Vein endothelial cell (primary cell): ENCODE measurements around the gene WDR1. TPM values are rescaled to one million over a fixed set of nuclear protein-coding genes. Genes with fewer than 3 reads are reported as not detected.

Experiments used
- small RNA-seq: library from RNA; depleted of rRNA; stranded (forward); fragments of <200 nt; gene quantifications from one replicate; pipeline ENCODE3, GENCODE V24; 2012
- total RNA-seq: library from RNA; depleted of rRNA; stranded (reverse); fragments of >200 nt; gene quantifications from 2 replicates; pipeline ENCODE4 v1.2.3, GENCODE V29; 2012

The WDR1 gene
- total RNA-seq: 478 and 493 TPM in 2 replicates

GRCh38 chr4:10116569-10117358 lies at the start of gene WDR1:
Gene WDR1, minus strand, starts transcription at chr4:10116799. Its CDS starts 133 bp downstream, at chr4:10116666.

Small RNA genes within 50 kb of the gene (small RNA-seq; reads per million reads assigned to genes)
- gene AC093664.1 (not detected), gene MIR3138 (0.74 reads per million, percentile 47 among the genes with 10 or more reads in this experiment), gene RNA5SP155 (not detected)

Other genes with a start within 250 kb of the WDR1 start
- 0.38 and 1.3 TPM in 2 replicates for gene SLC2A9, start 95.3 kb downstream of the WDR1 start, total RNA-seq